GM12891 (cell line): ENCODE data around the gene ZNF586. TPM values are rescaled to one million over a fixed set of nuclear protein-coding genes. Genes with fewer than 3 reads are reported as not detected.
"Not testable (repeated sequence)": the region's sequence is repeated elsewhere in the genome, so short reads cannot be mapped to it uniquely, and the experiment has no call there.

Source experiments
- DNase-seq: peaks from one replicate; pipeline ENCODE4 v3.0.0; 2011; ENCODE audit warnings: low spot score; ENCODE audit not compliant: insufficient read length
- FAIRE-seq: peaks from 2 replicates; lab custom pipeline; 2011; peaks lifted over from hg19 to GRCh38; lab: Jason Lieb, UNC
- PAX5 ChIP-seq: IDR thresholded peaks from 2 replicates; pipeline ENCODE4 v1.6.1; 2011; ENCODE audit warnings: low read length, moderate library complexity, mild to moderate bottlenecking; ENCODE audit not compliant: insufficient read depth, severe bottlenecking
- POLR2A ChIP-seq: IDR thresholded peaks from 2 replicates; pipeline ENCODE4 v1.6.1; 2011; ENCODE audit warnings: low read depth, low read length, control low read depth
- POLR2AphosphoS5 ChIP-seq: IDR thresholded peaks from 2 replicates; pipeline ENCODE4 v1.6.1; 2011; ENCODE audit warnings: low read depth, low read length, control low read depth
- POU2F2 ChIP-seq: IDR thresholded peaks from 2 replicates; pipeline ENCODE4 v1.6.1; 2011; ENCODE audit warnings: low read depth, mild to moderate bottlenecking, control low read depth, low read length, moderate library complexity
- SPI1 ChIP-seq: IDR thresholded peaks from 2 replicates; pipeline ENCODE4 v1.6.1; 2011; ENCODE audit warnings: low read depth, low read length, control low read depth
- TAF1 ChIP-seq: IDR thresholded peaks from 2 replicates; pipeline ENCODE4 v1.6.1; 2011; ENCODE audit warnings: low read depth, low read length, control low read depth
- polyA plus RNA-seq: library from polyadenylated mRNA; unstranded; fragments of >200 nt; gene quantifications from one replicate; pipeline ENCODE4 v1.2.1, GENCODE V29; 2012; ENCODE audit warnings: low read depth, missing spikeins, inconsistent platforms; ENCODE audit not compliant: missing spikeins

Gene ZNF586
- polyA plus RNA-seq, result 12.4 TPM

- TF ChIP-seq POLR2A (peak; percentile 90), SPI1 (no peak), POLR2AphosphoS5 (peak; percentile 91), PAX5 (no peak), POU2F2 (peak; percentile 48; the same call in 1 of the 2 replicates), TAF1 (no peak)
- FAIRE-seq, result peak; percentile 98
- peak; percentile 94 for DNase-seq
Observed at GRCh38 chr19:57769345-57770131, at the start of gene ZNF586. TSS of gene ZNF586 (plus strand) at chr19:57769676. CDS start at chr19:57769843, 167 bp downstream.

GRCh38 chr19:57719901-57720519 is 49.5 kb upstream of the ZNF586 start:
- TF ChIP-seq TAF1 (no peak), POLR2A (no peak), POU2F2 (no peak), SPI1 (no peak), POLR2AphosphoS5 (no peak), PAX5 (no peak)
- FAIRE-seq, result no peak
- DNase-seq, result no peak

GRCh38 chr19:57720878-57721277 is 48.6 kb upstream of the ZNF586 start:
- FAIRE-seq (no peak), DNase-seq (no peak)
- TF ChIP-seq TAF1, result no peak
- no peak for TF ChIP-seq POLR2AphosphoS5
- no peak for TF ChIP-seq SPI1
- TF ChIP-seq PAX5, result no peak
- TF ChIP-seq POU2F2, result no peak
- no peak for TF ChIP-seq POLR2A

- FAIRE-seq, result not testable (repeated sequence)
Observed at GRCh38 chr19:57738320-57738719, 31.2 kb upstream of the ZNF586 start.

GRCh38 chr19:57738770-57739169 is 30.7 kb upstream of the ZNF586 start:
- DNase-seq, FAIRE-seq: not testable (repeated sequence)

More at GRCh38 chr19:57738320-57738719, 31.2 kb upstream of the ZNF586 start:
- not testable (repeated sequence) for DNase-seq

- TF ChIP-seq POLR2A (peak; percentile 92), PAX5 (no peak), SPI1 (no peak), POLR2AphosphoS5 (peak; percentile 88), TAF1 (peak; percentile 73; the same call in 1 of the 2 replicates), POU2F2 (peak; percentile 23; the same call in 1 of the 2 replicates)
- peak; percentile 94 for FAIRE-seq
- peak; percentile 80 for DNase-seq
Observed at GRCh38 chr19:57746580-57747471, 22.6 kb upstream of the ZNF586 start, which contains the start of gene ZNF776. TSS of gene ZNF776 (plus strand) at chr19:57746815. CDS start at chr19:57747059, 244 bp downstream.

GRCh38 chr19:57747472-57747807 is 22.0 kb upstream of the ZNF586 start:
- no peak for DNase-seq
- no peak for TF ChIP-seq SPI1
- no peak for TF ChIP-seq POLR2AphosphoS5
- TF ChIP-seq POU2F2, result no peak
- TF ChIP-seq POLR2A, result no peak
- no peak for TF ChIP-seq PAX5
- no peak for TF ChIP-seq TAF1
- FAIRE-seq, result peak; percentile 31

GRCh38 chr19:57748029-57748428 is 21.4 kb upstream of the ZNF586 start:
- TF ChIP-seq PAX5, result no peak
- no peak for TF ChIP-seq POU2F2
- no peak for TF ChIP-seq TAF1
- TF ChIP-seq POLR2AphosphoS5, result no peak
- TF ChIP-seq POLR2A, result no peak
- DNase-seq, result no peak
- FAIRE-seq, result no peak

GRCh38 chr19:57754091-57754673 is 15.3 kb upstream of the ZNF586 start:
- DNase-seq, result no peak
- TF ChIP-seq TAF1 (no peak), POLR2A (peak; percentile 21; the same call in 1 of the 2 replicates), PAX5 (no peak), POU2F2 (no peak)
- peak; percentile 16 for FAIRE-seq
